ENCODE results near the gene SORD. TPM values are rescaled to one million over a fixed set of nuclear protein-coding genes. Genes with fewer than 3 reads are reported as not detected.
A peak's percentile ranks its signal among the peaks of the same experiment; 100 is the strongest.
"Not testable (repeated sequence)": the region's sequence is repeated elsewhere in the genome, so short reads cannot be mapped to it uniquely, and the experiment has no call there.

The SORD gene
- total RNA-seq, 1 donor from 2014 or later, result 32.6 TPM

DNA sequence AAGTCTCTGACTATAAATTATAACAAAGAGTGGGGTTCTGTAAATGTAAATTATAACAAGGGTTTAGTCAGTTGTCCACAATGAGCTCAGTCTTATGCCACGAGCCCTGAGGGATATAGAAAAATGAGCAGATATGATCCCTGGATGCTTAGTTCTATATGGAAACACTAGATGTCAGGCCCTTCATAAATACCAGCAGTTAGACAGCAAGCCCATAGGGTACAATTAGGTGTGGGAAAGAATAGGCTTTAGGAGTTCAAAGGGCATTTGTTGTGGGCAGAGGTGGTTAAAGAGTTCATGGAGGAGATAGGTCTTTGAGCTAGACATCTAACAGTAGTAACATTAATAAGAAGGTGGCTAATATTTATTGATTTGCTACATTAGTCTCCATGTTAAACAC lies 21.3 kb downstream of the SORD start:
- Mint-ChIP-seq H3K36me3 (peaks cover 19% of the 10 kb centered on the region), H3K9me3 (peaks cover 12% of the 10 kb centered on the region)
- H3K27me3 Mint-ChIP-seq (ENCODE audit: low read depth); H3K4me1 Mint-ChIP-seq; H3K27ac Mint-ChIP-seq; H3K4me3 Mint-ChIP-seq; DNase-seq (ENCODE audit: low spot score in 2 of 2, unreplicated experiment in 2 of 2): not testable (repeated sequence)

DNA sequence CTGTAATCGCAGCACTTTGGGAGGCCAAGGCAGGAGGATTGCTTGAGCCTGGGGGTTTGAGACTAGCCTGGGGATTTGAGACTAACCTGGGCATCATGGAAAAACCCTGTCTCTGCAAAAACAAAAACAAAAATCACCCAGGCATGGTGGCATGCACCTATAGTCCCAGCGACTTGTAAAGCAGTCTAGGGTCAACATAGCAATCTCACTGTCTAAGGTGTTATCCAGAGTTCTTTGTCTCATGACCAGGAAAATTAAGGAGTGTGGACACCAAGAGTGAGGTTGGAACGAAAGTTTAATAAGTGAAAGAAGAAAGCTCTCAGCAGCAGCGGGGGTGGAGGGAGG lies 25.4 kb downstream of the SORD start:
- not testable (repeated sequence) for H3K4me1 Mint-ChIP-seq; H3K27ac Mint-ChIP-seq; H3K4me3 Mint-ChIP-seq; H3K27me3 Mint-ChIP-seq (ENCODE audit: low read depth); DNase-seq (ENCODE audit: low spot score in 2 of 2, unreplicated experiment in 2 of 2)
- Mint-ChIP-seq H3K9me3 (peaks cover 41% of the 10 kb centered on the region), H3K36me3 (peaks cover 57% of the 10 kb centered on the region)

DNA sequence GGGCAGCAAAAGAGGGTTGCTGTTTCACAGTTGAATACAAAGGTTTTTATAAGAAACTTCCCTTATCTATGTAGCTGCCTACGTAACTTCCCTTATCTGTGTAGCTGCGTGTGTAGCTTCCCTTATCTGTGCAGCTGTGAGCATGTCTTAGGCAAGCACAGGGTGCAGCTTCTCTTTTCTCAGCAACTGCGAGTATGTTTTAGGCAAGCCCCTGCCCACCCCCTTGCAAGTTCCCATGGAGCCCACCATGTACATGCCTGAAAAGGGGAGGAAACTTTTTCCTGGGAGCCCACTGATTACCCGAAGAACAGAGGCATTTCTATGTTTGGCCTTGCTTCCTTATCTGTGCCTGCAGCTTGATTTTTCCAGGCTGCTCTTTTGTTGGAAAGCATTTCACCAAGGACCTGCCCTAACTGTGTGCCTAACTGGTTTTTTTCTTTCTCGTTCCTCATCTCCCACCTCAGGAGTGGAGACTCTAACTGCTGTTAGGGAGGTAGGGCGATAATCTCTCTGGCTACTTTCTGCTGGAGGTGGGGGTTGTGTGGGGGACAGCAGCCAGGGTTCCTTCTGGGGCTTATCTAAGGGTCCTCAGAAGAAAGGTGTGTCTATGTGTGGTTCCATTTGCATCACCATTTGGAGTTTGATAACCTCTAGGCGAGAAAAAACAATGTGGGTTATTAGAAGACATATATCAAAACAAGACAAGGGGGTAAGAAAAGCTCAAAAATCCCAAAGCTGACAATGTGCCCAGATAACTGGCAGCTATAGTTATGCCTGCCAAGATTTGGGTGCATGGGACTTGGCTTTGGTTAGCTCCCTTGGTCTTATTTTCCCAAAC lies 26.0 kb downstream of the SORD start:
- Mint-ChIP-seq H3K4me3 (no peak overlapping the region), H3K4me1 (no peaks in the 10 kb centered on the region), H3K36me3 (peaks cover 57% of the 10 kb centered on the region), H3K27ac (peak overlapping the region; percentile 69), H3K9me3 (peaks cover 41% of the 10 kb centered on the region), H3K27me3 (ENCODE audit: low read depth) (no peaks in the 10 kb centered on the region)
- DNase-seq (ENCODE audit: low spot score in 2 of 2, unreplicated experiment in 2 of 2), result no peak
- no peak for TF ChIP-seq CTCF (IDR thresholded peaks at IDR 0.05; ENCODE audit: unreplicated experiment)

- no peak for TF ChIP-seq CTCF (IDR thresholded peaks at IDR 0.05; ENCODE audit: unreplicated experiment)
Measured at GRCh38 chr15:45050587-45050986, 27.6 kb downstream of the SORD start.

DNA sequence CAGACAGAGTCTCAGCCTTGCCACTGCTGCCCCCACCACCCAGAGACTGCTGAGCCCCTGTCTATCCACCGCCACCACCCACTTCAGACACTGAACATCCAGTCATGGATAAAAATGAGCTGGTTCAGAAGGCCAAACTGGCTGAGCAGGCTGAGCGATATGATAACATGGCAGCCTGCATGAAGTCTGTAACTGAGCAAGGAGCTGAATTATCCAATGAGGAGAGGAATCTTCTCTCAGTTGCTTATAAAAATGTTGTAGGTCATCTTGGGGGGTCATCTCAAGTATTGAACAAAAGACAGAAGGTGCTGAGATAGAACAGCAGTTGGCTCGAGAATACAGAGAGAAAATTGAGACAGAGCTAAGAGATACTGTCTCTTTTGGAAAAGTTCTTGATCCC lies 29.7 kb downstream of the SORD start:
- peaks cover 41% of the 10 kb centered on the region for H3K9me3 Mint-ChIP-seq
- H3K4me1 Mint-ChIP-seq; H3K27ac Mint-ChIP-seq; DNase-seq (ENCODE audit: low spot score in 2 of 2, unreplicated experiment in 2 of 2); H3K27me3 Mint-ChIP-seq (ENCODE audit: low read depth); H3K4me3 Mint-ChIP-seq: not testable (repeated sequence)
- H3K36me3 Mint-ChIP-seq, result peaks cover 65% of the 10 kb centered on the region

More at GRCh38 chr15:45050587-45050986, 27.6 kb downstream of the SORD start:
- H3K4me3 Mint-ChIP-seq, result no peak overlapping the region
- H3K36me3 Mint-ChIP-seq, result peaks cover 60% of the 10 kb centered on the region
- H3K27me3 Mint-ChIP-seq (ENCODE audit: low read depth), result no peaks in the 10 kb centered on the region
- no peak for DNase-seq (ENCODE audit: low spot score in 2 of 2, unreplicated experiment in 2 of 2)
- H3K9me3 Mint-ChIP-seq, result peaks cover 41% of the 10 kb centered on the region
- H3K4me1 Mint-ChIP-seq, result no peaks in the 10 kb centered on the region
- H3K27ac Mint-ChIP-seq, result no peak overlapping the region

- not testable (repeated sequence) for H3K27ac Mint-ChIP-seq; H3K4me3 Mint-ChIP-seq; H3K27me3 Mint-ChIP-seq (ENCODE audit: low read depth); H3K9me3 Mint-ChIP-seq; H3K4me1 Mint-ChIP-seq; DNase-seq (ENCODE audit: low spot score in 2 of 2, unreplicated experiment in 2 of 2)
- H3K36me3 Mint-ChIP-seq, result peaks cover 36% of the 10 kb centered on the region
Measured at GRCh38 chr15:45058690-45059675, 36.0 kb downstream of the SORD start.

DNA sequence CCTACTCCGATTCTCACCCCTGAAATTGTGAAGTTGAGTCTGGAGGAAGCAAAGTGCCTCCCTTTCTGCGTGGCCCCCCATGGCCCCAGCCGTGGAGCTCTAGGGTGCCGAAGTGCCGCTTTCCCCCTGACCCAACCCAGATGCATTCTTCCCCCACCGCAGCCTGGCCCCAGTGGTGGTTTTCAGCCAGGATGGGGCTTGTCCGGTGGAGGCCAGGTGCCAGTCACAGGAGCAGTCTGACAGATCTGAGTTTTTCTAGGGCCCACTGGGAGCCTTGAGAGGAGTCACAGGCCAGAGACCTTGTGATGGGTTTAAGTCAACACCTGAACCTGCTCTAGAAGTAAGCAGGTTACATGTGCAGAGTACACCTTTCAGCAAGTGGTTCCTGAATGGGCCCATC lies 39.3 kb downstream of the SORD start:
- H3K27ac Mint-ChIP-seq; H3K27me3 Mint-ChIP-seq (ENCODE audit: low read depth); DNase-seq (ENCODE audit: low spot score in 2 of 2, unreplicated experiment in 2 of 2); H3K4me1 Mint-ChIP-seq; H3K9me3 Mint-ChIP-seq; H3K4me3 Mint-ChIP-seq: not testable (repeated sequence)
- H3K36me3 Mint-ChIP-seq, result peaks cover 28% of the 10 kb centered on the region

- H3K4me3 Mint-ChIP-seq, result no peak overlapping the region
- H3K4me1 Mint-ChIP-seq, result peaks cover 6% of the 10 kb centered on the region
- H3K36me3 Mint-ChIP-seq, result peaks cover 20% of the 10 kb centered on the region
- DNase-seq (ENCODE audit: low spot score in 2 of 2, unreplicated experiment in 2 of 2), result no peak
- no peaks in the 10 kb centered on the region for H3K9me3 Mint-ChIP-seq
- H3K27ac Mint-ChIP-seq, result peak overlapping the region; percentile 3
- TF ChIP-seq CTCF (IDR thresholded peaks at IDR 0.05; ENCODE audit: unreplicated experiment), result no peak
- H3K27me3 Mint-ChIP-seq (ENCODE audit: low read depth), result no peaks in the 10 kb centered on the region
Measured at GRCh38 chr15:45064386-45064785, 41.4 kb downstream of the SORD start.

- H3K36me3 Mint-ChIP-seq, result peaks cover 12% of the 10 kb centered on the region
- not testable (repeated sequence) for H3K9me3 Mint-ChIP-seq; H3K4me3 Mint-ChIP-seq; H3K4me1 Mint-ChIP-seq; H3K27me3 Mint-ChIP-seq (ENCODE audit: low read depth); DNase-seq (ENCODE audit: low spot score in 2 of 2, unreplicated experiment in 2 of 2)
- peak overlapping the region; percentile 85 for H3K27ac Mint-ChIP-seq
Measured at GRCh38 chr15:45069942-45070360, 47.0 kb downstream of the SORD start.

DNA sequence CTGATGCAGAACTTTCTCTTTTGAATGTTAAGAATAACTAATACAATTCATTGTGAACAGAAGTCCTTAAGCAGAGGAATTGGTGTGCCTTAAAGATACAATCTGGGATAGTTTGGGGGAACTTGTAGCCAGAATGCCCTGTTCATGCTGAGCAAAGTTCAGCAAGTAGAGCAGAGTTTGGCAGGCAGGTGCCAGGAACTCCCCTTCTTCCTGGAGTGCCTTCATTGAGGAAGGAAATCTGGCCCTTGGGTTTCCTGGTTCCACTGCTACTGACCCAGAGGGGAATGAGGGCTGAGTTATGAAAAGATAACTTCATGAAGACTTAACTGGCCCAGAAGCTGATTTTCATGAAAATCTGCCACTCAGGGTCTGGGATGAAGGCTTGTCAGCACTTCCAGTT lies 50.6 kb downstream of the SORD start:
- not testable (repeated sequence) for H3K36me3 Mint-ChIP-seq; H3K4me3 Mint-ChIP-seq; DNase-seq (ENCODE audit: low spot score in 2 of 2, unreplicated experiment in 2 of 2); H3K9me3 Mint-ChIP-seq; H3K27ac Mint-ChIP-seq; H3K27me3 Mint-ChIP-seq (ENCODE audit: low read depth); H3K4me1 Mint-ChIP-seq

All from mesothelial cell of epicardium (in vitro differentiated cells).